Measurements from ENCODE around the gene ADAMTS12. TPM values are rescaled to one million over a fixed set of nuclear protein-coding genes. Genes with fewer than 3 reads are reported as not detected.

Gene ADAMTS12
- polyA plus RNA-seq, 3 donors, result not detected

DNA sequence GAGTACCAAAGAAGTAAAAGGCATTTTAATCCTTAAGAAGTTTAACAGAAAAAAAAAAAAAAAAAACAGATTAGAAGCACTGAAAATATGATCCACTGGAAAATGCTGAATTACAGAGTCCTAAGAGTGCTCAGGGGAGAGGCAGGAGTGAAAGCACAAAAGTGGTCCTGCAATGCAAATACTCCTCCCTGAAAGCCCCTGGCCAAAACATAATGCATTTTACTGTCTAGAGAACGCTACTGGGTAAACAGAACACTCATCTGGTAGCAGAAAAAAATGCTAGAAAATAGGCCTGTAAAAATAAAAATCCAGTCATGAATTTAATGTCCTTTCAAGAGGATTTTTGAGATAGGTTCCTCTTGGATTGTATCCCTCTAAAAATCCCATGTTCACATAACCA is 81.9 kb downstream of the ADAMTS12 start:
- Histone ChIP-seq H3K27ac (ENCODE audit: low read depth in 1 of 2, low read length in 2 of 2) (no peak overlapping the region), H3K36me3 (replicated peaks in 1 of 2; ENCODE audit: control insufficient read depth in 1 of 2, insufficient read depth in 2 of 2, low read length in 2 of 2) (no peaks in the 10 kb centered on the region), H3K27me3 (ENCODE audit: control insufficient read depth in 2 of 2, insufficient read depth in 2 of 2, low read length in 2 of 2) (no peaks in the 10 kb centered on the region), H3K4me1 (ENCODE audit: control insufficient read depth in 1 of 2, insufficient read depth in 2 of 2, low read length in 2 of 2) (no peaks in the 10 kb centered on the region), H3K79me2 (ENCODE audit: insufficient read depth, low read length) (no peaks in the 10 kb centered on the region), H3K4me3 (replicated peaks in 1 of 3; ENCODE audit: low read depth in 2 of 3, low read length in 3 of 3) (no peak overlapping the region), H4K20me1 (ENCODE audit: insufficient read depth, low read length) (no peaks in the 10 kb centered on the region), H3K9me3 (replicated peaks in 1 of 2; ENCODE audit: control insufficient read depth in 1 of 2, insufficient read depth in 1 of 2, low read length in 2 of 2) (no peaks in the 10 kb centered on the region), H2AFZ (ENCODE audit: insufficient read depth, low read depth, low read length, poor library complexity, severe bottlenecking) (no peak overlapping the region), H3K4me2 (replicated peaks; ENCODE audit: extremely low read depth, low read length, poor library complexity, severe bottlenecking) (no peak overlapping the region), H3K9ac (ENCODE audit: insufficient read depth, low read length, poor library complexity, severe bottlenecking) (no peak overlapping the region)
- Mint-ChIP-seq H3K27me3 (ENCODE audit: low read depth in 3 of 3) (peaks cover 0 to 3% (median 2%) of the 10 kb centered on the region in 3 donors), H3K36me3 (no peaks in the 10 kb centered on the region), H3K4me1 (no peaks in the 10 kb centered on the region), H3K27ac (no peak overlapping the region), H3K9me3 (peaks cover 0 to 8% (median 3%) of the 10 kb centered on the region in 7 donors), H3K4me3 (no peak overlapping the region)
- DNase-seq, result no peak
- WGBS (ENCODE audit: insufficient coverage), result no CpG with 5 or more reads among the region's 1 CpG
- TF ChIP-seq, protein P1, sequence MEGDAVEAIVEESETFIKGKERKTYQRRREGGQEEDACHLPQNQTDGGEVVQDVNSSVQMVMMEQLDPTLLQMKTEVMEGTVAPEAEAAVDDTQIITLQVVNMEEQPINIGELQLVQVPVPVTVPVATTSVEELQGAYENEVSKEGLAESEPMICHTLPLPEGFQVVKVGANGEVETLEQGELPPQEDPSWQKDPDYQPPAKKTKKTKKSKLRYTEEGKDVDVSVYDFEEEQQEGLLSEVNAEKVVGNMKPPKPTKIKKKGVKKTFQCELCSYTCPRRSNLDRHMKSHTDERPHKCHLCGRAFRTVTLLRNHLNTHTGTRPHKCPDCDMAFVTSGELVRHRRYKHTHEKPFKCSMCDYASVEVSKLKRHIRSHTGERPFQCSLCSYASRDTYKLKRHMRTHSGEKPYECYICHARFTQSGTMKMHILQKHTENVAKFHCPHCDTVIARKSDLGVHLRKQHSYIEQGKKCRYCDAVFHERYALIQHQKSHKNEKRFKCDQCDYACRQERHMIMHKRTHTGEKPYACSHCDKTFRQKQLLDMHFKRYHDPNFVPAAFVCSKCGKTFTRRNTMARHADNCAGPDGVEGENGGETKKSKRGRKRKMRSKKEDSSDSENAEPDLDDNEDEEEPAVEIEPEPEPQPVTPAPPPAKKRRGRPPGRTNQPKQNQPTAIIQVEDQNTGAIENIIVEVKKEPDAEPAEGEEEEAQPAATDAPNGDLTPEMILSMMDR (IDR thresholded peaks at IDR 0.05), result no peak
- intact Hi-C loops (cut with micrococcal nuclease), result no loop called here

DNA sequence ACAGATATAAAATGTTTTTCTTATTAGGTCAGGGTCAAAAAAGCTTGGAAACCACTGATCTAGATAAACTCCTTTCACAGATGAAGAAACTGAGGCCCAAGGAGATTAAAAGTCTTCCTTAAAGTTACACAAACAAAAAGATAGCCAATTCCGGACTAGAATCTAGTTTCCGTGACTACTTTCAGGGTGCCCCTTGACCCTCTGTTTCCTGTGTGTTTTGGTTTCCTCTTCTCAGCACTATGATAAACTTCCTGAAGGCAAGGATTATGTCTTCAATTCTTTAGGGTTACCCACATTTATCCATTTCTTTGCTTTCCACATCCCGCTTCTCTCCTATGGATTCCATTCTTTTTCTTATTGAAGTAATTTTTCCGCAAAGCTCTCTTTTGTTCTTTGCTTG is 83.1 kb downstream of the ADAMTS12 start:
- H2AFZ ChIP-seq (ENCODE audit: insufficient read depth, low read depth, low read length, poor library complexity, severe bottlenecking), result no peak overlapping the region
- H3K79me2 ChIP-seq (ENCODE audit: insufficient read depth, low read length), result no peaks in the 10 kb centered on the region
- no peak overlapping the region for H3K4me3 Mint-ChIP-seq
- H3K4me1 Mint-ChIP-seq, result no peaks in the 10 kb centered on the region
- DNase-seq, result no peak
- H3K27ac ChIP-seq (ENCODE audit: low read depth in 1 of 2, low read length in 2 of 2), result no peak overlapping the region
- no peaks in the 10 kb centered on the region for H3K36me3 Mint-ChIP-seq
- H3K27me3 Mint-ChIP-seq (ENCODE audit: low read depth in 3 of 3), result peaks cover 0 to 3% (median 2%) of the 10 kb centered on the region in 3 donors
- TF ChIP-seq, protein P1 (IDR thresholded peaks at IDR 0.05), result no peak
- H3K4me2 ChIP-seq (replicated peaks; ENCODE audit: extremely low read depth, low read length, poor library complexity, severe bottlenecking), result no peak overlapping the region
- H3K9me3 ChIP-seq (replicated peaks in 1 of 2; ENCODE audit: control insufficient read depth in 1 of 2, insufficient read depth in 1 of 2, low read length in 2 of 2), result no peaks in the 10 kb centered on the region
- H3K9ac ChIP-seq (ENCODE audit: insufficient read depth, low read length, poor library complexity, severe bottlenecking), result no peak overlapping the region
- H3K27me3 ChIP-seq (ENCODE audit: control insufficient read depth in 2 of 2, insufficient read depth in 2 of 2, low read length in 2 of 2), result no peaks in the 10 kb centered on the region
- H3K36me3 ChIP-seq (replicated peaks in 1 of 2; ENCODE audit: control insufficient read depth in 1 of 2, insufficient read depth in 2 of 2, low read length in 2 of 2), result no peaks in the 10 kb centered on the region
- intact Hi-C loops (cut with micrococcal nuclease), result no loop called here
- H4K20me1 ChIP-seq (ENCODE audit: insufficient read depth, low read length), result no peaks in the 10 kb centered on the region
- H3K9me3 Mint-ChIP-seq, result peaks cover 0 to 10% (median 3%) of the 10 kb centered on the region in 7 donors
- H3K4me1 ChIP-seq (ENCODE audit: control insufficient read depth in 1 of 2, insufficient read depth in 2 of 2, low read length in 2 of 2), result no peaks in the 10 kb centered on the region
- no peak overlapping the region for H3K27ac Mint-ChIP-seq
- no peak overlapping the region for H3K4me3 ChIP-seq (replicated peaks in 1 of 3; ENCODE audit: low read depth in 2 of 3, low read length in 3 of 3)
- WGBS (ENCODE audit: insufficient coverage), result no CpG with 5 or more reads among the region's 4 CpGs

All from CD14-positive monocyte (primary cell).